Stimulated activated naive CD8-positive, alpha-beta T cell treated with anti-CD3 and anti-CD28 coated beads, Interleukin-15, amount 100 ng/mL, for 72 hours (primary cell): Measurements from ENCODE around the gene DIS3L2.
"Not testable (repeated sequence)": the region's sequence is repeated elsewhere in the genome, so short reads cannot be mapped to it uniquely, and the experiment has no call there.

Source experiments
- ATAC-seq: fragments of 150-1000 bp; cut with Tn5 transposase; 2 replicates; pipeline ENCODE4 v1.10.0; 2021; ENCODE audit warnings: mild to moderate bottlenecking, moderate library complexity
- DNase-seq, 2 donors: peaks; one replicate each; pipeline ENCODE4 v3.0.0; 2021 to 2022
- H3K27ac Mint-ChIP-seq, 2 donors: one replicate each; pipeline ENCODE4 v1.8.0; 2022; ENCODE audit warnings: mild to moderate bottlenecking in 2 of 2, mixed read lengths in 2 of 2, moderate library complexity in 2 of 2
- H3K27me3 Mint-ChIP-seq: one replicate; pipeline ENCODE4 v1.8.0; 2022; ENCODE audit warnings: mixed read lengths
- H3K4me1 Mint-ChIP-seq: one replicate; pipeline ENCODE4 v1.8.0; 2022; ENCODE audit warnings: mild to moderate bottlenecking, mixed read lengths
- H3K4me3 Mint-ChIP-seq, 2 donors: one replicate each; pipeline ENCODE4 v1.8.0; 2022; ENCODE audit warnings: mild to moderate bottlenecking in 2 of 2, mixed read lengths in 2 of 2, moderate library complexity in 1 of 2
- H3K9me3 Mint-ChIP-seq, 2 donors: one replicate each; pipeline ENCODE4 v1.8.0; 2022; ENCODE audit warnings: mixed read lengths in 2 of 2

The DIS3L2 gene

GRCh38 chr2:232351686-232352510 is 390.4 kb downstream of the DIS3L2 start:
- no peak for DNase-seq
- Mint-ChIP-seq H3K4me3 (peak overlapping the region; percentile 22 to 57), H3K4me1 (peaks cover 20% of the 10 kb centered on the region), H3K27me3 (peaks cover 53% of the 10 kb centered on the region), H3K9me3 (no peaks in the 10 kb centered on the region), H3K27ac (no peak overlapping the region)
- peak; percentile 27 for ATAC-seq

DNA sequence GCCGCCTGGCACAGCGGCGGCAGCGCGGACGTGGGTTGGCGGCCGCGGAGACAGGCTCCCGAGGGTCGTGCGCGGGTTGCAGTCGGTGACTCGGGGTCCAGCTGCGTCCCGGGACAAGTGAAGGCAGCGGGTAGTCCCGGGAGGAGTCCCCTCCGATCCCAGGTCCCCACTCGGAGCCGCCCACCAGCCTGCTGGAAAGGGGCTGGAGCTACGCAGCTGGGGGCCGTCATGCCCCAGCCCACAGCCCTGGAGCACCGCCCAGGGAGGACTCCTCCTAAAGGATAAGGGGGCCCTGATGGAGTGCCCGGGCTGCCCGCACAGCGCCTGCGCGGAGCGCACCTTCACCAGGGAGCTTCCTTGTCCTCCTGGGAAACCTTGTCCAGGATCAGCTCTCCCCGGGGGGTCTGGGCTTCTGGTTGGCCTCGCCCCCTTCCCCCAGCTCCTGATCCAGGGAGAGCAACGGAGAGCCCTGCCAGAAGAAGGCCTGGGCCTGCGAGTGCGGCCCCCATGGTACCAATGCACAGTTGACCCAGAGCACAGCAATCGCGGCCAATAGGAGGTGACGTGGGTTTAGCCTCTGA is 391.1 kb downstream of the DIS3L2 start:
- DNase-seq (no peak), ATAC-seq (no peak)
- Mint-ChIP-seq H3K9me3 (no peaks in the 10 kb centered on the region), H3K4me1 (peaks cover 20% of the 10 kb centered on the region), H3K27ac (no peak overlapping the region), H3K27me3 (peaks cover 53% of the 10 kb centered on the region), H3K4me3 (no peak overlapping the region)

GRCh38 chr2:232353096-232353495 is 391.6 kb downstream of the DIS3L2 start:
- peaks cover 53% of the 10 kb centered on the region for H3K27me3 Mint-ChIP-seq
- no peak overlapping the region for H3K27ac Mint-ChIP-seq
- H3K4me3 Mint-ChIP-seq, result no peak overlapping the region

DNA sequence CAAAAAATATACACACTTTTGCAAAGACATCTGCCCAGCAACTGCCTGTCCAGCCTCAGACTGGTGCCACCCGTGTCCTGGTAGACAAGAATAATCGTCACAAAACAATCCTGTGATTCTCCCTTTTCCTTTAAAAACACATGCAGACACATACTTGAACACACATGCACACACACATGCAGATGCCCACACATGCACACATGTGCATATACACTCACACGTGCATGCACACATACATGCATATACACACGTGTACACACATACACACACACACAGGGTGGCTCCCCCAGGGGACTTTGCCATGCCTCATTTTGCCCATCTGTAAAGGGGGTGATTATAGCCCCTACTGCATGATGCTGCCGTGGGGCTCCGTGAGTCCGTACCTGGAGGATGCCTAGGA is 392.1 kb downstream of the DIS3L2 start:
- no peak overlapping the region for H3K27ac Mint-ChIP-seq
- ATAC-seq (no peak), DNase-seq (no peak)
- peaks cover 48% of the 10 kb centered on the region for H3K27me3 Mint-ChIP-seq
- H3K9me3 Mint-ChIP-seq, result no peaks in the 10 kb centered on the region
- H3K4me3 Mint-ChIP-seq, result no peak overlapping the region
- H3K4me1 Mint-ChIP-seq, result peaks cover 20% of the 10 kb centered on the region

More at GRCh38 chr2:232353096-232353495, 391.6 kb downstream of the DIS3L2 start:
- ATAC-seq, result no peak
- H3K4me1 Mint-ChIP-seq, result peaks cover 20% of the 10 kb centered on the region
- no peaks in the 10 kb centered on the region for H3K9me3 Mint-ChIP-seq
- DNase-seq, result no peak

- H3K4me1 Mint-ChIP-seq, result peaks cover 18% of the 10 kb centered on the region
- no peak for DNase-seq
- no peak for ATAC-seq
- no peaks in the 10 kb centered on the region for H3K9me3 Mint-ChIP-seq
- H3K4me3 Mint-ChIP-seq, result no peak overlapping the region
- H3K27ac Mint-ChIP-seq, result no peak overlapping the region
- peaks cover 44% of the 10 kb centered on the region for H3K27me3 Mint-ChIP-seq
Measured at GRCh38 chr2:232354069-232354468, 392.6 kb downstream of the DIS3L2 start.

GRCh38 chr2:232361646-232362045 is 400.1 kb downstream of the DIS3L2 start:
- H3K4me3 Mint-ChIP-seq, result no peak overlapping the region
- H3K9me3 Mint-ChIP-seq, result peaks cover 0 to 5% of the 10 kb centered on the region in 2 donors
- no peak for ATAC-seq
- peaks cover 38% of the 10 kb centered on the region for H3K4me1 Mint-ChIP-seq
- no peak for DNase-seq
- no peak overlapping the region for H3K27ac Mint-ChIP-seq
- H3K27me3 Mint-ChIP-seq, result no peaks in the 10 kb centered on the region

DNA sequence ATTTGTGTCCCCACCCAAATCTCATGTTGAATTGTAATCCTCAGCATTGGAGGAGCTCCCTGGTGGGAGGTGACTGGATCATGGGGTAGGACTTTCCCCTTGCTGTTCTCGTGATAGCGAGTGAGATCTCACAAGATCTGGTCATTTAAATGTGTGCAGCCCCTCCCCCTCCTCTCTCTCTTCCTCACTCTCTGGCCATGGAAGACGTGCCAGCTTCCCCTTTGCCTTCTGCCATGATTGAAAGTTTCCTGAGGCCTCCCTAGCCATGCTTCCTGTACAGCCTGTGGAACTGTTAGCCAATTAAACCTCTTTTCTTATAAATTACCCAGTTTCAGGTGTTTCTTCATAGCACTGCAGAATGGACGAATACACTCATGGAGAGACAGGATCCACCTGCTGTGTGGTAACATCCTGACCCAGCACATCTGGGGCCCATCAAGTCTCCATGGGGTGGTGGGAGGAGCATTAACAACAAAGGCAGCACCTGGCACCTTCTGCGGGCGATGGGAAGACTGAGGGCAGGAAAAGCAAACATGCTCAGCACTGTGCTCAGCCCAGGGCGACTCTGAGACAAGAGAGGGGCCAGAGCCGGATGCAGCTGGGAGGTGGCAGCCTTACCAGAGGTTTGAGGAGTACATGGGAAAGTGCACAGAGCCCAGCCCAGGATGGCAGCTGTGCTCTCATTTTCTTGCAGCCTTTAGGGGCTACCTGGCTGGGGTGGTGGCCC is 400.8 kb downstream of the DIS3L2 start:
- ATAC-seq (no peak), DNase-seq (no peak)
- Mint-ChIP-seq H3K4me3 (no peak overlapping the region), H3K27me3 (no peaks in the 10 kb centered on the region), H3K4me1 (peaks cover 38% of the 10 kb centered on the region), H3K27ac (no peak overlapping the region), H3K9me3 (peaks cover 0 to 5% of the 10 kb centered on the region in 2 donors)

DNA sequence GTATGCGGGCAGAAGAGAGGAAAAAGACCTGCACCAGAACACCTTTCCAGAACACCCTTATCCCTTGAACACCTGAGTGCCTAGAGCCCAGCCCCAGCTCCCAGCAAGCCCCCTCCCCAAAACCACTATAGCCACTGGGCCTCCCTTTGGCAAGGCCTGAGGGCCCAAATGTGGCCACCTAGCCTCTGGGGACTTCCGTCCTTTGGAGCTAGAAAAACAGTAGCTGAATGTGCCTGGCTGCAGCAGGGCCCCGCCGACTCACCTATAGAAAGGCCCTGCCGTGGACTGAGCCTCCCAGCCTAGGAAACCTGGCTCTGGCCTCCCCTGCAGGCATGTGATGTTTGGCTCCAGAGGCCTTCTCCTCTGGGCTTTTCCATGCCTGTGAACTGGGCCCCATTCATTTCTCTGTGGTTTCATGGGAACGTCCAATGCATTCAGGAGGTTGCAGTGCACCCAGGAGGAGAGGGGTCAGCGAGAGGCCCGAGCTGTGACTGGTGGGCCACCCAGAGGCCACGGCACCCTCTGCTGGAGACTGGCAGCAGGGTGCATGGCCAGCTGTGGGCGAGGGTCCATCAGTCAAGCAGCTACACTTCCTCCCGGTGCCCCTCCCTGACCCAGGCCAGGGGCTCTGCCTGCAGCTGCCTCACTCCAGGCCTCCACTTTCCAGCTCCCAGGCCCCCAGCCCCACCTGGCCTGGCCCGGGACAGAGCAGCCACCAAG is 401.7 kb downstream of the DIS3L2 start:
- H3K4me3 Mint-ChIP-seq, result peak overlapping the region; percentile 81 to 95
- H3K27me3 Mint-ChIP-seq, H3K9me3 Mint-ChIP-seq, DNase-seq, ATAC-seq: not testable (repeated sequence)
- peak overlapping the region; percentile 82 to 94 for H3K27ac Mint-ChIP-seq
- peaks cover 38% of the 10 kb centered on the region for H3K4me1 Mint-ChIP-seq

GRCh38 chr2:232363784-232364615 is 402.5 kb downstream of the DIS3L2 start:
- Mint-ChIP-seq H3K9me3 (peaks cover 0 to 5% of the 10 kb centered on the region in 2 donors), H3K27me3 (no peaks in the 10 kb centered on the region), H3K4me3 (peak overlapping the region; percentile 81 to 95), H3K27ac (peak overlapping the region; percentile 82 to 94), H3K4me1 (peaks cover 38% of the 10 kb centered on the region)
- ATAC-seq (peak; percentile 63), DNase-seq (no peak)

GRCh38 chr2:232364806-232365594 is 403.5 kb downstream of the DIS3L2 start:
- peak overlapping the region in 1 of 2 donors; percentile 4 for H3K4me3 Mint-ChIP-seq
- not testable (repeated sequence) for DNase-seq

DNA sequence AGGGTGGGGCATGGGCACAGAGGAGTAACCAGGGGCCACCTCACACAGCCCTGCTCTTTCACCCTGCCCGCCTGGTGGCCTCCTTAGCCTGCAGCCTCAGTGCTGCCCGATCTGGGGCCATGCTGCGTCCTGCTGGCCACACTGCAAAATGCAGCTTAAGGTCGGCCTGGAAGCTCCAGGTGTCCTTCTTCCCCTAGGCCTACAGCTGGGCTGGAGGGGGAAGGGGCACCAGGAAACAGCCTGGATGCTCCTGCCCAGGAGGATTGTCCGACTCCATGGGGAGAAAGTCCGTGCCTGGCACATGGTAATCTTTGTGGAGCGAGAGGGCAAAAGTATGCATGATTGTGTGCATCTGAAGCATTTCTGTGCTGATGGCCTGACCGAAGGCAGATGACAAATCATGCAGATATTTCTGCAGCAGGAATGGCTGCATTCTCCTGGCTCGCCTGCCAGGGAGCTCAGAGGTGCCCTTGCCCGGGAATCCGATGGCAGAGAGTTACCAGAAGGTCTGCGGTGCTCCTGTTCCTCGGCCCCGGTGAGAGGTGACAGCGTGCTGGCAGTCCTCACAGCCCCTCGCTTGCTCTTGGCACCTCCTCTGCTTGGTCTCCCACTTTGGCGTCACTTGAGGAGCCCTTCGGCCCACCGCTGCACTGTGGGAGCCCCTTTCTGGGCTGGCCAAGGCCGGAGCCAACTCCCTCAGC is 404.3 kb downstream of the DIS3L2 start:
- no peaks in the 10 kb centered on the region for H3K27me3 Mint-ChIP-seq
- peaks cover 0 to 5% of the 10 kb centered on the region in 2 donors for H3K9me3 Mint-ChIP-seq
- H3K4me1 Mint-ChIP-seq, result peaks cover 38% of the 10 kb centered on the region
- DNase-seq (no peak), ATAC-seq (peak; percentile 79)
- H3K4me3 Mint-ChIP-seq, result no peak overlapping the region
- H3K27ac Mint-ChIP-seq, result no peak overlapping the region

More at GRCh38 chr2:232364806-232365594, 403.5 kb downstream of the DIS3L2 start:
- not testable (repeated sequence) for H3K9me3 Mint-ChIP-seq, ATAC-seq, H3K27ac Mint-ChIP-seq, H3K27me3 Mint-ChIP-seq
- peaks cover 38% of the 10 kb centered on the region for H3K4me1 Mint-ChIP-seq

DNA sequence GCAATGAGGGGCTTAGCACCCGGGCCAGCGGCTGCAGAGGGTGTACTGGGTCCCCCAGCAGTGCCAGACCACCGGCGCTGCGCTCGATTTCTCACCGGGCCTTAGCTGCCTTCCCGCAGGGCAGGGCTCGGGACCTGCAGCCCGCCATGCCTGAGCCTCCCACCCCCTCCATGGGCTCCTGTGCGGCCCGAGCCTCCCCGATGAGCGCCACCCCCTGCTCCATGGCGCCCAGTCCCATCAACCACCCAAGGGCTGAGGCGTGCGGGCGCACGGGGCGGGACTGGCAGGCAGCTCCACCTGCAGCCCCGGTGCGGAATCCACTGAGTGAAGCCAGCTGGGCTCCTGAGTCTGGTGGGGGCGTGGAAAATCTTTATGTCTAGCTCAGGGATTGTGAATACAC is 404.9 kb downstream of the DIS3L2 start:
- H3K27me3 Mint-ChIP-seq, DNase-seq, H3K4me3 Mint-ChIP-seq, H3K9me3 Mint-ChIP-seq, H3K27ac Mint-ChIP-seq, ATAC-seq: not testable (repeated sequence)
- H3K4me1 Mint-ChIP-seq, result peaks cover 38% of the 10 kb centered on the region

DNA sequence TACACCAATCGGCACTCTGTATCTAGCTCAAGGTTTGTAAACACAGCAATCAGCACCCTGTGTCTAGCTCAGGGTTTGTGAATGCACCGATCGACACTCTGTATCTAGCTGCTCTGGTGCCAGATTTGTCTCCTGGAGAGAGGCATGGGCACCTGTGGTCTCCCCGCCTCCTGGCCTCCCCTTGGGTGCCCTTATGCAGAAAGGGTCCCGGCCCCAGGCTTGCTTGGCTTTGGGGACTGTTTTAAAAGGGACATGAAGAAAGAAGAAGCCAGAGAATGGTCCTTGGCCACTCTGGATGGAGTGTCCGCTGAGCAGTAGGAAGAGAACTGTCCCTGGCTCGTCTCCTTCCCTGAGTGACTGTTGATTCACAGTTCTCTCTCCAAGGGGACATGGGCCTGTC is 405.5 kb downstream of the DIS3L2 start:
- DNase-seq (no peak), ATAC-seq (no peak)
- no peak overlapping the region for H3K4me3 Mint-ChIP-seq
- no peaks in the 10 kb centered on the region for H3K27me3 Mint-ChIP-seq
- H3K4me1 Mint-ChIP-seq, result peaks cover 37% of the 10 kb centered on the region
- peaks cover 0 to 3% of the 10 kb centered on the region in 2 donors for H3K9me3 Mint-ChIP-seq
- H3K27ac Mint-ChIP-seq, result peak overlapping the region in 1 of 2 donors; percentile 63
